ENCODE measurements around the gene RHOJ. TPM values are rescaled to one million over a fixed set of nuclear protein-coding genes. Genes with fewer than 3 reads are reported as not detected.

RHOJ gene
- total and polyA plus RNA-seq, 2 of the 8 experiments (the other 6 are each of a cell fraction or from before 2014, with no cell fraction given): 0.11 TPM; not detected in 1

DNA sequence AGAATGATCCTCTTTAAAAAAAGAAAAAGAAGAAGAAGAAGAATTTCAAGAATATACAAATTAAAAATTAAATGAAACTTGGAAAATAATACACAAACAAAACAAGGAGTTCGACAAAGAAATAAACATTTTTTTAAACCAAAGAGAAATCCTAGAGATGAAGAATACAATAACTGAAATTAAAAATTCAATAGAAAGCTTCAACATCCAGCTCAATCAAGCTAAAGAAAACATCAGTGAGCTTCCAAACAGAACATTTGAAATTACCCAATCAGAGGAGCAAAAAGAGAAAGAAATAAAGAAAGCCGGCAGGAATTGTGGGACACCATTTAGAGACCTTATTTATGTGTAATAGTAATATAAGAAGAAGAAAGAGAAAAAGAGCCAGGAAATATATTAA is 37.2 kb upstream of the RHOJ start:
- CTCF ChIA-PET (ENCODE audit: partially characterized antibody): interaction anchor here (0.7 kb wide), 1 partner anchor 110 kb away, joined by 3 read pairs; no protein-coding TSS in a partner anchor
- Histone ChIP-seq H2BK15ac (ENCODE audit: low read length) (no peak overlapping the region), H4K20me1 (replicated peaks in 1 of 2; ENCODE audit: control insufficient read depth in 1 of 2, insufficient read depth in 2 of 2, low read length in 2 of 2) (no peaks in the 10 kb centered on the region), H4K91ac (replicated peaks; ENCODE audit: insufficient read length, low read length) (no peak overlapping the region), H2AFZ (ENCODE audit: low read length) (no peak overlapping the region), H4K5ac (ENCODE audit: insufficient read length, low read depth, low read length) (no peak overlapping the region), H3K9me3 (ENCODE audit: insufficient read depth in 2 of 2, low read depth in 1 of 2, low read length in 1 of 2) (peaks cover 0 to 16% of the 10 kb centered on the region in 2 experiments; a peak in 1 of 4 replicates), H3K14ac (ENCODE audit: insufficient read length) (no peak overlapping the region), H3K36me3 (ENCODE audit: control insufficient read depth in 2 of 4, insufficient read depth in 4 of 4, low read length in 3 of 4) (no peaks in the 10 kb centered on the region), H3K4me2 (ENCODE audit: insufficient read depth in 1 of 2, low read depth in 2 of 2, low read length in 2 of 2) (no peak overlapping the region), H3K27me3 (replicated peaks in 1 of 4; ENCODE audit: control insufficient read depth in 3 of 4, extremely low read depth in 1 of 4, insufficient read depth in 3 of 4, low read length in 3 of 4) (no peaks in the 10 kb centered on the region), H3K23ac (ENCODE audit: insufficient read length) (no peak overlapping the region), H4K8ac (ENCODE audit: extremely low read depth, insufficient read depth, low read length) (no peak overlapping the region), H2AK5ac (ENCODE audit: low read depth, low read length) (no peak overlapping the region), H3K79me1 (ENCODE audit: low read depth, low read length) (no peaks in the 10 kb centered on the region), H2BK20ac (ENCODE audit: low read length) (no peak overlapping the region), H3K4ac (replicated peaks; ENCODE audit: insufficient read length, low read depth, low read length) (no peak overlapping the region), H3K4me1 (replicated peaks in 1 of 4; ENCODE audit: control insufficient read depth in 3 of 4, insufficient read depth in 4 of 4, low read length in 3 of 4) (no peaks in the 10 kb centered on the region), H3K27ac (ENCODE audit: low read depth, low read length) (no peak overlapping the region), H3K56ac (replicated peaks; ENCODE audit: insufficient read length, low read depth, low read length) (no peak overlapping the region), H3K4me3 (ENCODE audit: extremely low read depth in 1 of 4, insufficient read depth in 2 of 4, low read depth in 3 of 4, low read length in 4 of 4) (no peak overlapping the region), H3K18ac (ENCODE audit: extremely low read depth, low read length) (no peak overlapping the region), H2BK5ac (ENCODE audit: low read depth, low read length) (no peak overlapping the region), H2BK12ac (ENCODE audit: low read depth, low read length) (no peak overlapping the region), H2BK120ac (replicated peaks; ENCODE audit: low read depth, low read length) (no peak overlapping the region), H3K23me2 (ENCODE audit: low read depth, low read length) (no peaks in the 10 kb centered on the region), H3K9ac (replicated peaks in 1 of 4; ENCODE audit: extremely low read depth in 1 of 4, low read depth in 3 of 4, low read length in 3 of 4) (no peak overlapping the region), H3K79me2 (ENCODE audit: control insufficient read depth in 1 of 2, insufficient read depth in 2 of 2, low read length in 2 of 2) (no peaks in the 10 kb centered on the region)
- no peak for DNase-seq (ENCODE audit: low read depth in 1 of 2, low spot score in 2 of 2)
- FAIRE-seq: no peak
- POLR2A ChIA-PET (ENCODE audit: partially characterized antibody): no interaction called here
- 94% methylated on average over 2 of the region's 2 CpGs; no CpG with 5 or more reads in 1 of the 2 experiments for WGBS, 2 experiments (ENCODE audit: extremely low coverage in 1 of 2, insufficient coverage in 1 of 2, insufficient read length in 1 of 2, insufficient replicate concordance in 2 of 2, low coverage in 1 of 2, low lambda C conversion rate in 2 of 2, missing lambda C conversion rate in 1 of 2)
- no peak for TF ChIP-seq EZH2 (IDR thresholded peaks at IDR 0.05; ENCODE audit: low read depth, low read length, severe bottlenecking)
- no peak for TF ChIP-seq TAF7 (optimal IDR thresholded peaks at IDR 0.05; ENCODE audit: borderline replicate concordance, low read depth, low read length)
- TF ChIP-seq, protein P1, sequence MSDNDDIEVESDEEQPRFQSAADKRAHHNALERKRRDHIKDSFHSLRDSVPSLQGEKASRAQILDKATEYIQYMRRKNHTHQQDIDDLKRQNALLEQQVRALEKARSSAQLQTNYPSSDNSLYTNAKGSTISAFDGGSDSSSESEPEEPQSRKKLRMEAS (IDR thresholded peaks at IDR 0.05): no peak
- TF ChIP-seq ASH2L (IDR thresholded peaks at IDR 0.05; ENCODE audit: low read length): no peak

Measured in H1 (cell line).